Testis (tissue), 2 donors: ENCODE data around the gene DRC1.

Experiments used
- POLR2A ChIP-seq: fragments of 450-650 bp; IDR thresholded peaks from one replicate; pipeline ENCODE4 v1.6.1; 2017; ENCODE audit warnings: antibody characterized with exemption, mild to moderate bottlenecking, moderate library complexity
- TF ChIP-seq, protein P1 (sequence below), 3 experiments: fragments of 450-650 bp in 2 of 3; fragments of 200-600 bp in 1 of 3; sonication (generic) in 1 of 3; IDR thresholded peaks; one replicate each; pipeline ENCODE4 v1.5.1; 2016 to 2019; ENCODE audit warnings: antibody characterized with exemption in 3 of 3, mild to moderate bottlenecking in 2 of 3, moderate library complexity in 1 of 3

DNA sequence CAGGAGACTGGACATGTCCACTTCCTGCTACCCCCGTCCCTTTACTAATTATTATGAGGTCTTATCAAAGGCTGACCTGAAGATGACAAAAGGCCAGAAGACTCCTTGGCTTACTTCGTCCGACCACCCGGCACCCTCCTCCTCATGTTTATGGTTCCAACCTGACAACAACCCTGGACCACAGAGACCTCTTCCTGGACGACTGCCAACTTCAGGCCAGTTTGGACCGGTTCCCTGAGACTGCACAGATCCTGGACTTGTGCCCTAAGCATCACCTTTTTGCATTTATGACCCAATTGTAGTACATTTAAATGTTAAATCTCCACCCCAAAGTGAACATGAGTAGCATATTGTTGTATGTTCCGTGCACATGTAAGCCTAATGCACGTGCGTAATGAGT is 5.8 kb downstream of the DRC1 start:
- TF ChIP-seq, protein P1, sequence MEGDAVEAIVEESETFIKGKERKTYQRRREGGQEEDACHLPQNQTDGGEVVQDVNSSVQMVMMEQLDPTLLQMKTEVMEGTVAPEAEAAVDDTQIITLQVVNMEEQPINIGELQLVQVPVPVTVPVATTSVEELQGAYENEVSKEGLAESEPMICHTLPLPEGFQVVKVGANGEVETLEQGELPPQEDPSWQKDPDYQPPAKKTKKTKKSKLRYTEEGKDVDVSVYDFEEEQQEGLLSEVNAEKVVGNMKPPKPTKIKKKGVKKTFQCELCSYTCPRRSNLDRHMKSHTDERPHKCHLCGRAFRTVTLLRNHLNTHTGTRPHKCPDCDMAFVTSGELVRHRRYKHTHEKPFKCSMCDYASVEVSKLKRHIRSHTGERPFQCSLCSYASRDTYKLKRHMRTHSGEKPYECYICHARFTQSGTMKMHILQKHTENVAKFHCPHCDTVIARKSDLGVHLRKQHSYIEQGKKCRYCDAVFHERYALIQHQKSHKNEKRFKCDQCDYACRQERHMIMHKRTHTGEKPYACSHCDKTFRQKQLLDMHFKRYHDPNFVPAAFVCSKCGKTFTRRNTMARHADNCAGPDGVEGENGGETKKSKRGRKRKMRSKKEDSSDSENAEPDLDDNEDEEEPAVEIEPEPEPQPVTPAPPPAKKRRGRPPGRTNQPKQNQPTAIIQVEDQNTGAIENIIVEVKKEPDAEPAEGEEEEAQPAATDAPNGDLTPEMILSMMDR (IDR thresholded peaks at IDR 0.05) = no peak
- no peak for TF ChIP-seq POLR2A
